Keratinocyte (primary cell): ENCODE measurements around the gene SCUBE1. TPM values are rescaled to one million over a fixed set of nuclear protein-coding genes. Genes with fewer than 3 reads are reported as not detected.

Source experiments
- DNase-seq: peaks from one replicate; pipeline ENCODE4 v3.0.0-alpha.2; 2011; ENCODE audit warnings: low read depth, missing footprints, low spot score
- FAIRE-seq: peaks from 2 replicates; lab custom pipeline; 2011; peaks lifted over from hg19 to GRCh38; lab: Jason Lieb, UNC
- H2AFZ ChIP-seq: 2 replicates; pipeline ENCODE4 v1.6.0; 2012; ENCODE audit warnings: low read length, control low read depth, inconsistent platforms; ENCODE audit not compliant: control insufficient read depth
- H3K27ac ChIP-seq: 2 replicates; pipeline ENCODE4 v1.5.1; 2011; ENCODE audit warnings: low read length; ENCODE audit not compliant: control insufficient read depth, insufficient read depth
- H3K27me3 ChIP-seq: 3 replicates; pipeline ENCODE4 v1.6.0; 2011; ENCODE audit warnings: low read length; ENCODE audit not compliant: control insufficient read depth, insufficient read depth; ENCODE audit errors: extremely low read depth
- H3K36me3 ChIP-seq, 2 experiments: 2 replicates in 1 of 2; 3 replicates in 1 of 2; pipeline ENCODE4 v1.5.1; 2011; ENCODE audit warnings: low read length in 2 of 2, mild to moderate bottlenecking in 1 of 2; ENCODE audit not compliant: control insufficient read depth in 2 of 2, insufficient read depth in 2 of 2; ENCODE audit errors: extremely low read depth in 1 of 2
- H3K4me1 ChIP-seq: 3 replicates; pipeline ENCODE4 v1.5.1; 2011; ENCODE audit warnings: low read length; ENCODE audit not compliant: control insufficient read depth, insufficient read depth; ENCODE audit errors: extremely low read depth
- H3K4me2 ChIP-seq: 3 replicates; pipeline ENCODE4 v1.6.0; 2011; ENCODE audit warnings: low read depth, low read length; ENCODE audit not compliant: control insufficient read depth, insufficient read depth; ENCODE audit errors: extremely low read depth
- H3K4me3 ChIP-seq, 3 experiments: fragments of 200-600 bp in 1 of 3; sonication (generic) in 1 of 3; 2 replicates in 2 of 3; 3 replicates in 1 of 3; pipeline ENCODE4 v1.5.1; 2011 to 2016; ENCODE audit warnings: low read length in 3 of 3, mild to moderate bottlenecking in 3 of 3, control low read depth in 2 of 3, inconsistent platforms in 1 of 3, low read depth in 1 of 3, mixed read lengths in 1 of 3, mixed run types in 1 of 3, moderate library complexity in 1 of 3; ENCODE audit not compliant: control insufficient read depth in 2 of 3, insufficient read depth in 2 of 3; ENCODE audit errors: extremely low read depth in 1 of 3
- H3K79me2 ChIP-seq: 2 replicates; pipeline ENCODE4 v1.6.0; 2012; ENCODE audit warnings: low read length; ENCODE audit not compliant: control insufficient read depth, insufficient read depth
- H3K9ac ChIP-seq: 3 replicates; pipeline ENCODE4 v1.6.0; 2011; ENCODE audit warnings: low read length; ENCODE audit not compliant: control insufficient read depth, insufficient read depth; ENCODE audit errors: extremely low read depth
- H3K9me1 ChIP-seq: 3 replicates; pipeline ENCODE4 v1.6.0; 2011; ENCODE audit warnings: low read length; ENCODE audit not compliant: control insufficient read depth, insufficient read depth; ENCODE audit errors: extremely low read depth
- H3K9me3 ChIP-seq: 2 replicates; pipeline ENCODE4 v1.5.1; 2012; ENCODE audit warnings: low read depth, low read length; ENCODE audit not compliant: control insufficient read depth
- H4K20me1 ChIP-seq: 3 replicates; pipeline ENCODE4 v1.6.0; 2011; ENCODE audit warnings: low read length; ENCODE audit not compliant: control insufficient read depth, insufficient read depth; ENCODE audit errors: extremely low read depth
- CTCF ChIP-seq, 3 experiments: IDR thresholded peaks in 1 of 3; conservative IDR thresholded peaks in 1 of 3; optimal IDR thresholded peaks in 1 of 3; 2 replicates in 2 of 3; 3 replicates in 1 of 3; pipeline versions ENCODE3 to v1.5.1; 2011; ENCODE audit warnings: low read length in 3 of 3, mild to moderate bottlenecking in 3 of 3, moderate library complexity in 2 of 3, control low read depth in 1 of 3, inconsistent platforms in 1 of 3; ENCODE audit not compliant: insufficient read depth in 2 of 3; ENCODE audit errors: extremely low read depth in 1 of 3
- EZH2 ChIP-seq: IDR thresholded peaks from one replicate; pipeline ENCODE4 v1.6.1; 2012; ENCODE audit warnings: inconsistent platforms, mild to moderate bottlenecking, low read length, moderate library complexity
- dilution Hi-C: fragments of 300-500 bp; cut with MboI; formaldehyde crosslinking; loops from one replicate; pipeline ENCODE4 v1.7.0; 2020; ENCODE audit warnings: low sequenced_read_pairs; ENCODE audit not compliant: extremely low pct_ligation_motif_present
- polyA plus RNA-seq, 5 experiments: library from polyadenylated mRNA; depleted of rRNA in 3 of 5; stranded (reverse) in 3 of 5; stranded (forward) in 1 of 5; unstranded in 1 of 5; fragments of >200 nt; gene quantifications; 1 replicate in 1 of 5; 2 replicates in 3 of 5; 3 replicates in 1 of 5; pipeline versions ENCODE4 v1.2.1 to v1.2.3, GENCODE V29; 2011 to 2012; ENCODE audit warnings: missing spikeins in 2 of 5, low read depth in 1 of 5, low replicate concordance in 1 of 5

The SCUBE1 gene
- polyA plus RNA-seq, 1 donor (not counting 4 experiments of a cell fraction or from before 2014, with no cell fraction given) = not detected

GRCh38 chr22:43241138-43241597, 102.0 kb downstream of the SCUBE1 start:
- Histone ChIP-seq H3K4me2 (no peak overlapping the region), H3K36me3 (no peaks in the 10 kb centered on the region), H4K20me1 (no peaks in the 10 kb centered on the region), H3K4me1 (no peaks in the 10 kb centered on the region), H3K27me3 (peaks cover 21% of the 10 kb centered on the region), H2AFZ (no peak overlapping the region), H3K9ac (no peak overlapping the region), H3K9me1 (no peaks in the 10 kb centered on the region), H3K9me3 (no peaks in the 10 kb centered on the region), H3K27ac (no peak overlapping the region), H3K79me2 (no peaks in the 10 kb centered on the region), H3K4me3 (no peak overlapping the region)
- TF ChIP-seq EZH2 (no peak), CTCF (optimal IDR thresholded peaks at IDR 0.05 in 1 of 3, IDR thresholded peaks at IDR 0.05 in 1 of 3, conservative IDR thresholded peaks at IDR 0.05 in 1 of 3; ENCODE audit: extremely low read depth in 1 of 3, insufficient read depth in 2 of 3, low read length in 3 of 3) (no peak)
- DNase-seq (no peak), FAIRE-seq (no peak)
- dilution Hi-C loops = no loop called here

GRCh38 chr22:43240614-43241013, 102.6 kb downstream of the SCUBE1 start:
- H2AFZ ChIP-seq = no peak overlapping the region
- H3K36me3 ChIP-seq = no peaks in the 10 kb centered on the region
- no peaks in the 10 kb centered on the region for H4K20me1 ChIP-seq
- TF ChIP-seq CTCF (optimal IDR thresholded peaks at IDR 0.05 in 1 of 3, IDR thresholded peaks at IDR 0.05 in 1 of 3, conservative IDR thresholded peaks at IDR 0.05 in 1 of 3; ENCODE audit: extremely low read depth in 1 of 3, insufficient read depth in 2 of 3, low read length in 3 of 3) (no peak), EZH2 (no peak)
- no peaks in the 10 kb centered on the region for H3K9me3 ChIP-seq
- dilution Hi-C loops = no loop called here
- no peak overlapping the region for H3K4me2 ChIP-seq
- no peak overlapping the region for H3K4me3 ChIP-seq
- no peaks in the 10 kb centered on the region for H3K9me1 ChIP-seq
- FAIRE-seq (no peak), DNase-seq (no peak)
- H3K4me1 ChIP-seq = no peaks in the 10 kb centered on the region
- H3K27ac ChIP-seq = no peak overlapping the region
- no peaks in the 10 kb centered on the region for H3K79me2 ChIP-seq
- no peak overlapping the region for H3K9ac ChIP-seq
- H3K27me3 ChIP-seq = peaks cover 21% of the 10 kb centered on the region
